ENCODE results near the gene PHF23. TPM values are rescaled to one million over a fixed set of nuclear protein-coding genes. Genes with fewer than 3 reads are reported as not detected.

The PHF23 gene
- total and polyA plus RNA-seq, 9 of the 15 experiments (the other 6 are each of a cell fraction or from before 2014, with no cell fraction given), result 7.4 to 87.5 (median 33.7) TPM

- TF ChIP-seq CREB3L1 (IDR thresholded peaks at IDR 0.05; ENCODE audit: borderline replicate concordance, low read depth) (no peak), SRSF1 (IDR thresholded peaks at IDR 0.05; ENCODE audit: low read depth, low read length) (no peak), ZNF695 (CRISPR knock-in tag; IDR thresholded peaks at IDR 0.05) (no peak), EP400 (IDR thresholded peaks at IDR 0.05) (peak; percentile 74; the same call in 1 of the 2 replicates), MLX (CRISPR knock-in tag; conservative IDR thresholded peaks at IDR 0.05) (peak in 1 of 2 experiments; percentile 92; a peak in 1 of 4 replicates), CHAMP1 (IDR thresholded peaks at IDR 0.05) (no peak), ZNF79 (CRISPR knock-in tag; IDR thresholded peaks at IDR 0.05; ENCODE audit: low read depth) (no peak), GATAD2A (IDR thresholded peaks at IDR 0.05) (no peak), FOXP1 (CRISPR knock-in tag; IDR thresholded peaks at IDR 0.05) (peak; percentile 39; the same call in 1 of the 2 replicates), ZNF197 (CRISPR knock-in tag; IDR thresholded peaks at IDR 0.05; ENCODE audit: low read depth) (0 out of 2 replicates have a peak, but pooled peaks have one; percentile 51), E2F6 (IDR thresholded peaks at IDR 0.05; ENCODE audit: borderline replicate concordance in 1 of 2, extremely low read depth in 1 of 2, insufficient read depth in 1 of 2, insufficient read length in 1 of 2, low read depth in 1 of 2, low read length in 1 of 2, poor library complexity in 1 of 2, severe bottlenecking in 1 of 2) (peak; percentile 64 to 89), KAT8 (IDR thresholded peaks at IDR 0.05; ENCODE audit: low read depth) (no peak), ETV6 (IDR thresholded peaks at IDR 0.05; ENCODE audit: borderline replicate concordance in 1 of 2, low read depth in 2 of 2, low read length in 1 of 2) (peak in 1 of 2 experiments; percentile 48; a peak in 1 of 4 replicates), ETV6 (CRISPR knock-in tag; IDR thresholded peaks at IDR 0.05; ENCODE audit: borderline replicate concordance) (no peak), ELK3 (CRISPR knock-in tag; IDR thresholded peaks at IDR 0.05) (no peak), FOXA1 (IDR thresholded peaks at IDR 0.05; ENCODE audit: borderline replicate concordance) (no peak), PHB (CRISPR knock-in tag; IDR thresholded peaks at IDR 0.05) (no peak), HMG20B (CRISPR knock-in tag; IDR thresholded peaks at IDR 0.05) (no peak), POLR2G (IDR thresholded peaks at IDR 0.05; ENCODE audit: low read depth, low read length) (peak; percentile 93)
Measured at GRCh38 chr17:7234083-7234951, 4.9 kb downstream of the PHF23 start, which contains the start of gene DVL2 (continued).

All from K562 (cell line).